Breast epithelium (tissue), 4 donors: ENCODE data around the gene CETP. TPM values are rescaled to one million over a fixed set of nuclear protein-coding genes. Genes with fewer than 3 reads are reported as not detected.

Experiments
- DNase-seq, 2 donors: peaks; one replicate each; pipeline ENCODE4 v3.0.0-alpha.2; 2019; ENCODE audit warnings: low spot score in 2 of 2
- H3K27ac ChIP-seq, 2 donors: fragments of 200-600 bp; sonication (generic) in 1 of 2; one replicate each; pipeline ENCODE4 v1.5.1; 2016 to 2019; ENCODE audit warnings: mild to moderate bottlenecking in 1 of 2
- H3K27me3 ChIP-seq, 2 donors: fragments of 200-600 bp; sonication (generic) in 1 of 2; one replicate each; pipeline versions ENCODE4 v1.5.1 to v1.6.0; 2017 to 2019; ENCODE audit warnings: control low read depth in 1 of 2, mild to moderate bottlenecking in 1 of 2
- H3K36me3 ChIP-seq: fragments of 200-600 bp; one replicate; pipeline ENCODE4 v1.5.1; 2019
- H3K4me1 ChIP-seq, 2 donors: fragments of 200-600 bp; sonication (generic); one replicate each; pipeline ENCODE4 v1.5.1; 2016 to 2019; ENCODE audit warnings: control low read depth in 1 of 2
- H3K4me3 ChIP-seq, 3 donors: fragments of 200-600 bp; sonication (generic); 1 replicate in 2 of 3; 2 replicates in 1 of 3; pipeline ENCODE4 v1.5.1; 2016 to 2019; ENCODE audit warnings: mild to moderate bottlenecking in 3 of 3, moderate library complexity in 2 of 3
- H3K9me3 ChIP-seq, 2 donors: fragments of 200-600 bp; sonication (generic) in 1 of 2; one replicate each; pipeline ENCODE4 v1.5.1; 2016 to 2019; ENCODE audit warnings: control low read depth in 1 of 2
- POLR2A ChIP-seq: fragments of 450-650 bp; IDR thresholded peaks from one replicate; pipeline ENCODE4 v1.6.1; 2016; ENCODE audit warnings: antibody characterized with exemption, mild to moderate bottlenecking, moderate library complexity
- POLR2AphosphoS5 ChIP-seq, 3 donors: sonication (generic); formaldehyde crosslinking; IDR thresholded peaks; one replicate each; pipeline ENCODE4 v1.6.1; 2017; ENCODE audit warnings: antibody characterized with exemption in 3 of 3
- intact Hi-C: fragments of 100-400 bp; cut with DNase I; formaldehyde crosslinking; loops from one replicate; pipeline ENCODE4 v1.15.1; 2023; ENCODE audit warnings: low total_unique reads
- total RNA-seq, 3 donors: library from RNA; depleted of rRNA; stranded (reverse); fragments of >200 nt; gene quantifications; one replicate each; pipeline ENCODE4 v1.1.0, GENCODE V29; 2016
- TF ChIP-seq, protein P1 (sequence below), 3 donors: fragments of 450-650 bp; IDR thresholded peaks; one replicate each; pipeline ENCODE4 v1.5.1; 2016 to 2017; ENCODE audit warnings: antibody characterized with exemption in 3 of 3, mild to moderate bottlenecking in 3 of 3, moderate library complexity in 3 of 3

Gene CETP
- total RNA-seq, 3 donors from 2014 or later, result 0.44 to 0.80 (median 0.66) TPM

GRCh38 chr16:56939801-56940200 is 21.9 kb upstream of the CETP start:
- no peak overlapping the region for H3K27ac ChIP-seq
- H3K9me3 ChIP-seq, result no peaks in the 10 kb centered on the region
- TF ChIP-seq, protein P1, sequence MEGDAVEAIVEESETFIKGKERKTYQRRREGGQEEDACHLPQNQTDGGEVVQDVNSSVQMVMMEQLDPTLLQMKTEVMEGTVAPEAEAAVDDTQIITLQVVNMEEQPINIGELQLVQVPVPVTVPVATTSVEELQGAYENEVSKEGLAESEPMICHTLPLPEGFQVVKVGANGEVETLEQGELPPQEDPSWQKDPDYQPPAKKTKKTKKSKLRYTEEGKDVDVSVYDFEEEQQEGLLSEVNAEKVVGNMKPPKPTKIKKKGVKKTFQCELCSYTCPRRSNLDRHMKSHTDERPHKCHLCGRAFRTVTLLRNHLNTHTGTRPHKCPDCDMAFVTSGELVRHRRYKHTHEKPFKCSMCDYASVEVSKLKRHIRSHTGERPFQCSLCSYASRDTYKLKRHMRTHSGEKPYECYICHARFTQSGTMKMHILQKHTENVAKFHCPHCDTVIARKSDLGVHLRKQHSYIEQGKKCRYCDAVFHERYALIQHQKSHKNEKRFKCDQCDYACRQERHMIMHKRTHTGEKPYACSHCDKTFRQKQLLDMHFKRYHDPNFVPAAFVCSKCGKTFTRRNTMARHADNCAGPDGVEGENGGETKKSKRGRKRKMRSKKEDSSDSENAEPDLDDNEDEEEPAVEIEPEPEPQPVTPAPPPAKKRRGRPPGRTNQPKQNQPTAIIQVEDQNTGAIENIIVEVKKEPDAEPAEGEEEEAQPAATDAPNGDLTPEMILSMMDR (IDR thresholded peaks at IDR 0.05), result no peak
- no peak for TF ChIP-seq POLR2AphosphoS5 (IDR thresholded peaks at IDR 0.05)
- no peak for TF ChIP-seq POLR2A
- no peak overlapping the region for H3K4me3 ChIP-seq
- no peaks in the 10 kb centered on the region for H3K27me3 ChIP-seq
- peaks cover 0 to 7% of the 10 kb centered on the region in 2 donors for H3K4me1 ChIP-seq
- peaks cover 18% of the 10 kb centered on the region for H3K36me3 ChIP-seq
- DNase-seq, result no peak
- intact Hi-C loops, result no loop called here

- TF ChIP-seq POLR2AphosphoS5 (IDR thresholded peaks at IDR 0.05), result peak in 1 of 3 donors; percentile 10
- no peak for TF ChIP-seq POLR2A
- intact Hi-C loops, result no loop called here
- no peak for DNase-seq
- H3K36me3 ChIP-seq, result peaks cover 18% of the 10 kb centered on the region
- no peaks in the 10 kb centered on the region for H3K4me1 ChIP-seq
- H3K27ac ChIP-seq, result no peak overlapping the region
- no peaks in the 10 kb centered on the region for H3K9me3 ChIP-seq
- H3K4me3 ChIP-seq, result no peak overlapping the region
- H3K27me3 ChIP-seq, result no peaks in the 10 kb centered on the region
Measured at GRCh38 chr16:56941092-56941491, 20.7 kb upstream of the CETP start.

DNA sequence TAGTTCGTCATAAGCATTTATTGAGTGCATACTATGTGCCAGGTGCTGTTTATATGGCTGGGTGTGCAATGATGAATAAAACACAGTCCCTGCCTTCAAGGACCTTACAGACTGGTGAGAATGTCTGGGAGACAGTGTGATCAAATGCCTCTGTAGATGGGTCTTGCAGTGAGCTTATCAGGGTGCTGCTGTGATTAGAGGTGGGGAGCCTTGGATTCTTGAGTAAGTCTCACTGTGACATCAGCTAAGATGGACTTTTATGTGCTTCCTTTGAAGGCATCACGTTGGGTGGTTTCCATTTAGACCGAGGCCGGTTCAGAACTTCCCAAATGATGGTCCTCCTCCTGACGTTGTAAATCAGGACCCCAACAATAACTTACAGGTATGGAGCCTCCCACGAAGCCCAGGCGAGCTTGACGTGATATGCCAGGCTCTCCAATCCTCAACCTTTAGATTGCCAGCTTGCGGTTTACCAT is 19.9 kb upstream of the CETP start:
- no peaks in the 10 kb centered on the region for H3K4me1 ChIP-seq
- TF ChIP-seq POLR2AphosphoS5 (IDR thresholded peaks at IDR 0.05), result no peak
- no peak for TF ChIP-seq POLR2A
- TF ChIP-seq, protein P1 (IDR thresholded peaks at IDR 0.05), result no peak
- intact Hi-C loops, result no loop called here
- DNase-seq, result no peak
- H3K4me3 ChIP-seq, result no peak overlapping the region
- no peaks in the 10 kb centered on the region for H3K27me3 ChIP-seq
- H3K9me3 ChIP-seq, result no peaks in the 10 kb centered on the region
- H3K36me3 ChIP-seq, result peaks cover 18% of the 10 kb centered on the region
- H3K27ac ChIP-seq, result no peak overlapping the region

- intact Hi-C loops, result no loop called here
- H3K4me1 ChIP-seq, result no peaks in the 10 kb centered on the region
- peaks cover 18% of the 10 kb centered on the region for H3K36me3 ChIP-seq
- no peaks in the 10 kb centered on the region for H3K9me3 ChIP-seq
- H3K27ac ChIP-seq, result no peak overlapping the region
- no peak for DNase-seq
- H3K4me3 ChIP-seq, result no peak overlapping the region
- TF ChIP-seq POLR2A, result no peak
- TF ChIP-seq, protein P1 (IDR thresholded peaks at IDR 0.05), result no peak
- TF ChIP-seq POLR2AphosphoS5 (IDR thresholded peaks at IDR 0.05), result no peak
- H3K27me3 ChIP-seq, result no peaks in the 10 kb centered on the region
Measured at GRCh38 chr16:56943761-56944375, 17.9 kb upstream of the CETP start.

- DNase-seq, result no peak
- Histone ChIP-seq H3K27ac (peak overlapping the region; percentile 35 to 55), H3K27me3 (no peaks in the 10 kb centered on the region), H3K4me1 (no peaks in the 10 kb centered on the region), H3K4me3 (no peak overlapping the region), H3K9me3 (no peaks in the 10 kb centered on the region), H3K36me3 (peaks cover 14% of the 10 kb centered on the region)
- TF ChIP-seq, protein P1 (IDR thresholded peaks at IDR 0.05), result no peak
- no peak for TF ChIP-seq POLR2AphosphoS5 (IDR thresholded peaks at IDR 0.05)
- no peak for TF ChIP-seq POLR2A
- intact Hi-C loops, result no loop called here
Measured at GRCh38 chr16:56944954-56945839, 16.6 kb upstream of the CETP start.
